SK-N-SH (cell line): ENCODE results near the gene STX1B. TPM values are rescaled to one million over a fixed set of nuclear protein-coding genes. Genes with fewer than 3 reads are reported as not detected.

Experiments used
- CTCF ChIA-PET: fragments of 300-600, 350-600 bp; formaldehyde crosslinking; extraction: SDS; loops from one replicate; lab custom pipeline; 2021; lab: Yijun Ruan, JAX
- POLR2A ChIA-PET: fragments of 350-600 bp; sonication (Branson Sonifier 250); formaldehyde crosslinking; extraction: SDS; loops from one replicate; lab custom pipeline; 2020; ENCODE audit warnings: antibody characterized with exemption, inconsistent platforms; lab: Yijun Ruan, JAX
- DNase-seq: peaks from one replicate; pipeline ENCODE4 v3.0.0; 2012
- H2AFZ ChIP-seq: fragments of 200-600 bp; sonication (generic); 2 replicates; pipeline ENCODE4 v1.8.1; 2016; ENCODE audit warnings: antibody characterized with exemption, mild to moderate bottlenecking, low read depth
- H3F3A ChIP-seq: fragments of 200-600 bp; sonication (generic); replicated peaks from 2 replicates; pipeline ENCODE3; 2016; ENCODE audit warnings: antibody characterized with exemption, mild to moderate bottlenecking; ENCODE audit not compliant: insufficient read depth
- H3K27ac ChIP-seq, 2 experiments: fragments of 200-500 bp in 1 of 2; fragments of 200-600 bp in 1 of 2; sonication (Bioruptor generic) in 1 of 2; sonication (generic), shearing (Covaris generic) in 1 of 2; 2 replicates each; pipeline versions ENCODE4 v1.5.1 to v1.6.1; 2014 to 2016; ENCODE audit warnings: low read depth in 2 of 2, inconsistent platforms in 1 of 2, low read length in 1 of 2, mild to moderate bottlenecking in 1 of 2, mixed read lengths in 1 of 2
- H3K27me3 ChIP-seq: fragments of 200-600 bp; sonication (generic), shearing (Covaris generic); 2 replicates; pipeline ENCODE4 v1.6.1; 2016; ENCODE audit warnings: mixed run types; ENCODE audit not compliant: insufficient read depth
- H3K36me3 ChIP-seq, 2 experiments: fragments of 200-500 bp in 1 of 2; fragments of 200-600 bp in 1 of 2; sonication (Bioruptor generic) in 1 of 2; sonication (generic) in 1 of 2; replicated peaks in 1 of 2; 2 replicates each; pipeline versions ENCODE3 to v1.5.1; 2014 to 2016; ENCODE audit warnings: low read length in 1 of 2, mild to moderate bottlenecking in 1 of 2; ENCODE audit not compliant: insufficient read depth in 2 of 2, control insufficient read depth in 1 of 2
- H3K4me1 ChIP-seq, 2 experiments: fragments of 200-500 bp in 1 of 2; fragments of 200-600 bp in 1 of 2; sonication (Bioruptor generic) in 1 of 2; sonication (generic), shearing (Covaris generic) in 1 of 2; 2 replicates each; pipeline versions ENCODE4 v1.5.1 to v1.6.1; 2014 to 2016; ENCODE audit warnings: low read depth in 1 of 2, low read length in 1 of 2, mixed run types in 1 of 2; ENCODE audit not compliant: insufficient read depth in 2 of 2, control insufficient read depth in 1 of 2
- H3K4me2 ChIP-seq: fragments of 200-600 bp; sonication (generic), shearing (Covaris generic); 2 replicates; pipeline ENCODE4 v1.6.1; 2017; ENCODE audit warnings: mixed run types
- H3K4me3 ChIP-seq, 2 experiments: fragments of 200-500 bp in 1 of 2; fragments of 200-600 bp in 1 of 2; sonication (Bioruptor generic) in 1 of 2; sonication (generic), shearing (Covaris generic) in 1 of 2; 2 replicates each; pipeline versions ENCODE4 v1.5.1 to v1.8.1; 2014 to 2016; ENCODE audit warnings: low read depth in 2 of 2, inconsistent platforms in 1 of 2, low read length in 1 of 2, mild to moderate bottlenecking in 1 of 2, mixed read lengths in 1 of 2, moderate library complexity in 1 of 2
- H3K79me2 ChIP-seq: fragments of 200-600 bp; sonication (generic); 2 replicates; pipeline ENCODE4 v1.8.1; 2017; ENCODE audit warnings: mild to moderate bottlenecking; ENCODE audit not compliant: insufficient read depth
- H3K9ac ChIP-seq: fragments of 200-600 bp; sonication (generic); 2 replicates; pipeline ENCODE4 v1.6.1; 2017; ENCODE audit warnings: mixed run types
- H3K9me2 ChIP-seq: fragments of 200-600 bp; sonication (generic); 2 replicates; pipeline ENCODE4 v1.6.1; 2017; ENCODE audit warnings: mixed run types
- H3K9me3 ChIP-seq: fragments of 200-600 bp; sonication (generic); 2 replicates; pipeline ENCODE4 v1.6.1; 2017; ENCODE audit warnings: mixed run types, mild to moderate bottlenecking, moderate library complexity
- H4K20me1 ChIP-seq: fragments of 200-600 bp; sonication (generic); 2 replicates; pipeline ENCODE4 v1.6.1; 2017; ENCODE audit warnings: mild to moderate bottlenecking, mixed run types; ENCODE audit not compliant: insufficient read depth
- FOXJ3 ChIP-seq: sonication (generic); formaldehyde crosslinking; IDR thresholded peaks from 2 replicates; pipeline ENCODE4 v1.5.1; 2020; ENCODE audit warnings: mild to moderate bottlenecking, missing genetic modification reagents
- JUND ChIP-seq: IDR thresholded peaks from 2 replicates; pipeline ENCODE4 v1.4.0; 2012
- NRF1 ChIP-seq: IDR thresholded peaks from 2 replicates; pipeline ENCODE4 v1.6.1; 2012; ENCODE audit warnings: low read depth, mild to moderate bottlenecking, low read length
- POLR2AphosphoS5 ChIP-seq: IDR thresholded peaks from 2 replicates; pipeline ENCODE4 v1.6.1; 2012; ENCODE audit warnings: low read depth, low read length
- RAD21 ChIP-seq: IDR thresholded peaks from 2 replicates; pipeline ENCODE4 v1.6.1; 2012; ENCODE audit warnings: mild to moderate bottlenecking, low read length
- RCOR1 ChIP-seq: fragments of 150-350 bp; IDR thresholded peaks from 2 replicates; pipeline ENCODE4 v1.6.1; 2017; ENCODE audit warnings: antibody characterized with exemption, low read length
- SMC3 ChIP-seq: IDR thresholded peaks from 2 replicates; pipeline ENCODE4 v1.6.1; 2012; ENCODE audit warnings: low read depth, low read length, improper control_type of control experiment
- WGBS: methylation state at CpG from one replicate; pipeline ENCODE4 v1.1.6; 2017; ENCODE audit warnings: low lambda C conversion rate; 5-methylcytosine and 5-hydroxymethylcytosine counted together
- polyA plus RNA-seq, 3 experiments: library from polyadenylated mRNA; depleted of rRNA; stranded (reverse); fragments of >200 nt; gene quantifications; 2 replicates each; pipeline ENCODE4 v1.2.3, GENCODE V29; 2012
- TF ChIP-seq, protein P1 (sequence below): fragments of 150-350 bp; IDR thresholded peaks from 2 replicates; pipeline ENCODE4 v1.6.1; 2016; ENCODE audit warnings: mild to moderate bottlenecking, low read depth, low read length
- TF ChIP-seq, protein P2 (sequence below): fragments of 200-600 bp; sonication (generic); IDR thresholded peaks from 2 replicates; pipeline ENCODE4 v1.6.1; 2017; ENCODE audit warnings: antibody characterized with exemption, mild to moderate bottlenecking, moderate library complexity

Gene STX1B
- polyA plus RNA-seq, 1 of the 3 experiments (the other 2 are of a cell fraction), result 21.2 TPM

DNA sequence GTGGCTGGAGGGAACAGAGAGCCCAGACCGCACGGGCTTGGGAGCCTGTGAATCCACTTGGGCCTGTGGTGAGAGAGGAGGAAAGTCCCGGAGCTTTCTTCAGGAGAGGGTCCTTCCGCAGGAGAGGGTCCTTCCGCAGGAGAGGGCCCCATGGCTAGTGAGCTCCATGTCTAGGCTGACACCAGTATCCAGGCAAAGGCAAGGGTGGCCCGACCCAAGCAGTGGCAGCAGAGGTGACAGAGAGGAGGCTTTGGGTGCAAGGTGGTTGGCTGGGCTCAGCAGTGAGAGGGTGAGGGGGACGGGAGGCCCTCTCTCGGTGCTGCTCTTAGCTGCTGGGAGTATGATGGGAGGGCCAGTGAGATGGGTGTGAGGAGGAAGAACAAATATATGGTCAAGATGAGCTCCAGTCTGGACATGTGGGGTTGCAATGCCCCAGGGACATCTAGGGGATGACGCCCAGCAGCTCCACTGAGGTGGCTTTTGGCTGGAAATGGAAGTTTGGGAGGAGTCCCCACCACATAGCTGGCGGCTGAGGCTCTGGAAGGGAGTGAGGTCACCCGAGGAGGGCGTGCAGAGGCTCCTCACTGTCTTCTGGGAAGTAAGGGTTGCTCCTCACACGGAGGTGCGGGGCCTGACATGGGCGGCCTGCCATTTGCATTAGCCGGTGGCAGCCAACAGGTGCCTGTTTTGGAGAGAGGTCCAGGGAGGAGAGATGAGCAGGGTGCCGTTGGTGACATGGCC is 27.7 kb downstream of the STX1B start:
- Histone ChIP-seq H3K79me2 (no peaks in the 10 kb centered on the region), H3K27me3 (no peaks in the 10 kb centered on the region), H3K9me3 (no peaks in the 10 kb centered on the region), H3K36me3 (peaks cover 0 to 32% of the 10 kb centered on the region in 2 experiments), H3F3A (peaks cover 5% of the 10 kb centered on the region), H3K9ac (no peak overlapping the region), H3K4me3 (no peak overlapping the region), H3K9me2 (no peaks in the 10 kb centered on the region), H3K4me1 (peaks cover 5 to 8% of the 10 kb centered on the region in 2 experiments; a peak in 2 of 4 replicates), H3K4me2 (no peak overlapping the region), H3K27ac (no peak overlapping the region), H4K20me1 (no peaks in the 10 kb centered on the region), H2AFZ (no peak overlapping the region)
- ChIA-PET POLR2A (interaction anchor here (0.8 to 1.4 kb wide), 2 partner anchors 11 to 160 kb away, joined by 3 read pairs; no protein-coding TSS in a partner anchor), CTCF (interaction anchor here (0.6 to 5.3 kb wide), 8 partner anchors 11 to 461 kb away, joined by 3 to 38 read pairs (median 5); partner anchors contain the start of gene ZNF843)
- DNase-seq, result no peak
- 85% methylated on average over 11 of the region's 17 CpGs for WGBS
- TF ChIP-seq SMC3 (no peak), NRF1 (no peak), POLR2AphosphoS5 (no peak), RAD21 (no peak), RCOR1 (no peak)
- TF ChIP-seq, protein P1, sequence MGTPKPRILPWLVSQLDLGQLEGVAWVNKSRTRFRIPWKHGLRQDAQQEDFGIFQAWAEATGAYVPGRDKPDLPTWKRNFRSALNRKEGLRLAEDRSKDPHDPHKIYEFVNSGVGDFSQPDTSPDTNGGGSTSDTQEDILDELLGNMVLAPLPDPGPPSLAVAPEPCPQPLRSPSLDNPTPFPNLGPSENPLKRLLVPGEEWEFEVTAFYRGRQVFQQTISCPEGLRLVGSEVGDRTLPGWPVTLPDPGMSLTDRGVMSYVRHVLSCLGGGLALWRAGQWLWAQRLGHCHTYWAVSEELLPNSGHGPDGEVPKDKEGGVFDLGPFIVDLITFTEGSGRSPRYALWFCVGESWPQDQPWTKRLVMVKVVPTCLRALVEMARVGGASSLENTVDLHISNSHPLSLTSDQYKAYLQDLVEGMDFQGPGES, result no peak
- TF ChIP-seq, protein P2, sequence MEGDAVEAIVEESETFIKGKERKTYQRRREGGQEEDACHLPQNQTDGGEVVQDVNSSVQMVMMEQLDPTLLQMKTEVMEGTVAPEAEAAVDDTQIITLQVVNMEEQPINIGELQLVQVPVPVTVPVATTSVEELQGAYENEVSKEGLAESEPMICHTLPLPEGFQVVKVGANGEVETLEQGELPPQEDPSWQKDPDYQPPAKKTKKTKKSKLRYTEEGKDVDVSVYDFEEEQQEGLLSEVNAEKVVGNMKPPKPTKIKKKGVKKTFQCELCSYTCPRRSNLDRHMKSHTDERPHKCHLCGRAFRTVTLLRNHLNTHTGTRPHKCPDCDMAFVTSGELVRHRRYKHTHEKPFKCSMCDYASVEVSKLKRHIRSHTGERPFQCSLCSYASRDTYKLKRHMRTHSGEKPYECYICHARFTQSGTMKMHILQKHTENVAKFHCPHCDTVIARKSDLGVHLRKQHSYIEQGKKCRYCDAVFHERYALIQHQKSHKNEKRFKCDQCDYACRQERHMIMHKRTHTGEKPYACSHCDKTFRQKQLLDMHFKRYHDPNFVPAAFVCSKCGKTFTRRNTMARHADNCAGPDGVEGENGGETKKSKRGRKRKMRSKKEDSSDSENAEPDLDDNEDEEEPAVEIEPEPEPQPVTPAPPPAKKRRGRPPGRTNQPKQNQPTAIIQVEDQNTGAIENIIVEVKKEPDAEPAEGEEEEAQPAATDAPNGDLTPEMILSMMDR, result no peak

DNA sequence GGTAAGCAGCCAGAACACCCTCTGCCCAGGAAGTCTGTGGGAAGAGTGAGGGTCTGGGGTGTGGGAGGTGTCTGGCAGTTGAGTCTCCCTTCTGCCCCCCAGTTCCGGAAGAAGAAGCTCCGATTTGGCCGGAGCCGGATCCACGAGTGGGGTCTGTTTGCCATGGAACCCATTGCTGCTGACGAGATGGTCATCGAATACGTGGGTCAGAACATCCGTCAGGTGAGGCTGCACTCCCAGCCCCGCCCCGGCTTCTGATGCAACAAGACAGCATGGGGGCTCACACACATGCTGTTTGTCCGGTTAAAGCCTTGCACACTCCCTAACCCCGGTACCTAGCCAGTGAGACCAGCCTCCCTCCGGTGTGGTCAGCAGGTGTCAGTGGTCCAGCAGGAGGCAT is 29.5 kb downstream of the STX1B start:
- H3K9me3 ChIP-seq, result no peaks in the 10 kb centered on the region
- ChIA-PET CTCF (interaction anchor here (5.3 kb wide), 1 partner anchor 162 kb away, joined by 38 read pairs; no protein-coding TSS in a partner anchor), POLR2A (no interaction called here)
- DNase-seq, result no peak
- no peak overlapping the region for H3K4me3 ChIP-seq
- no peaks in the 10 kb centered on the region for H3K79me2 ChIP-seq
- H3K4me2 ChIP-seq, result no peak overlapping the region
- H3F3A ChIP-seq, result peaks cover 5% of the 10 kb centered on the region
- H3K36me3 ChIP-seq, result peaks cover 0 to 36% of the 10 kb centered on the region in 2 experiments
- no peaks in the 10 kb centered on the region for H3K27me3 ChIP-seq
- no peak overlapping the region for H3K27ac ChIP-seq
- H4K20me1 ChIP-seq, result no peaks in the 10 kb centered on the region
- H3K9ac ChIP-seq, result no peak overlapping the region
- TF ChIP-seq FOXJ3 (CRISPR knock-in tag), result no peak
- TF ChIP-seq NRF1, result no peak
- TF ChIP-seq JUND, result no peak
- TF ChIP-seq, all 33 proteins: peak for 0
- H2AFZ ChIP-seq, result no peak overlapping the region
- peaks cover 5 to 8% of the 10 kb centered on the region in 2 experiments; a peak in 2 of 4 replicates for H3K4me1 ChIP-seq
- H3K9me2 ChIP-seq, result no peaks in the 10 kb centered on the region
- WGBS, result 94% methylated on average over 13 of the region's 14 CpGs
